ENCODE data around the gene ZNF524. TPM values are rescaled to one million over a fixed set of nuclear protein-coding genes. Genes with fewer than 3 reads are reported as not detected.

ZNF524 gene
- polyA plus RNA-seq, 1 experiment: 7.8 TPM

GRCh38 chr19:55553217-55554182, 46.6 kb upstream of the ZNF524 start:
- no peaks in the 10 kb centered on the region for H3K36me3 ChIP-seq (ENCODE audit: control insufficient read depth, insufficient read depth, low read length)
- no peaks in the 10 kb centered on the region for H3K27me3 ChIP-seq (ENCODE audit: control insufficient read depth, insufficient read depth, low read length)
- POLR2A ChIA-PET: no interaction called here
- no peak for DNase-seq (ENCODE audit: low read depth)
- CTCF ChIA-PET: interaction anchor here (0.5 to 1.5 kb wide), 4 partner anchors 23 to 587 kb away, joined by 3 read pairs; no protein-coding TSS in a partner anchor
- no peak for TF ChIP-seq CTCF (IDR thresholded peaks at IDR 0.05; ENCODE audit: insufficient read depth, low read depth, low read length)
- H3K4me3 ChIP-seq (ENCODE audit: low read depth, low read length): no peak overlapping the region

GRCh38 chr19:55554302-55554701, 45.8 kb upstream of the ZNF524 start:
- no peaks in the 10 kb centered on the region for H3K27me3 ChIP-seq (ENCODE audit: control insufficient read depth, insufficient read depth, low read length)
- CTCF ChIA-PET: interaction anchor here (0.9 kb wide), 1 partner anchor 34 kb away, joined by 3 read pairs; no protein-coding TSS in a partner anchor
- no peak overlapping the region for H3K4me3 ChIP-seq (ENCODE audit: low read depth, low read length)
- POLR2A ChIA-PET: no interaction called here
- no peak for DNase-seq (ENCODE audit: low read depth)
- no peak for TF ChIP-seq CTCF (IDR thresholded peaks at IDR 0.05; ENCODE audit: insufficient read depth, low read depth, low read length)
- H3K36me3 ChIP-seq (ENCODE audit: control insufficient read depth, insufficient read depth, low read length): no peaks in the 10 kb centered on the region

GRCh38 chr19:55554741-55555152, 45.3 kb upstream of the ZNF524 start:
- Histone ChIP-seq H3K36me3 (ENCODE audit: control insufficient read depth, insufficient read depth, low read length) (no peaks in the 10 kb centered on the region), H3K4me3 (ENCODE audit: low read depth, low read length) (no peak overlapping the region), H3K27me3 (ENCODE audit: control insufficient read depth, insufficient read depth, low read length) (no peaks in the 10 kb centered on the region)
- CTCF ChIA-PET: no interaction called here
- no peak for DNase-seq (ENCODE audit: low read depth)
- no peak for TF ChIP-seq CTCF (IDR thresholded peaks at IDR 0.05; ENCODE audit: insufficient read depth, low read depth, low read length)
- POLR2A ChIA-PET: no interaction called here

GRCh38 chr19:55559684-55560083, 40.4 kb upstream of the ZNF524 start:
- CTCF ChIA-PET: interaction anchor here (0.7 kb wide), 1 partner anchor 14 kb away, joined by 3 read pairs; no protein-coding TSS in a partner anchor
- DNase-seq (ENCODE audit: low read depth): no peak
- no peak for TF ChIP-seq CTCF (IDR thresholded peaks at IDR 0.05; ENCODE audit: insufficient read depth, low read depth, low read length)
- H3K27me3 ChIP-seq (ENCODE audit: control insufficient read depth, insufficient read depth, low read length): peaks cover 5% of the 10 kb centered on the region; the same call in 1 of the 2 replicates
- POLR2A ChIA-PET: no interaction called here
- no peaks in the 10 kb centered on the region for H3K36me3 ChIP-seq (ENCODE audit: control insufficient read depth, insufficient read depth, low read length)
- no peak overlapping the region for H3K4me3 ChIP-seq (ENCODE audit: low read depth, low read length)

GRCh38 chr19:55563261-55563690, 36.8 kb upstream of the ZNF524 start:
- Histone ChIP-seq H3K36me3 (ENCODE audit: control insufficient read depth, insufficient read depth, low read length) (no peaks in the 10 kb centered on the region), H3K27me3 (ENCODE audit: control insufficient read depth, insufficient read depth, low read length) (peaks cover 6% of the 10 kb centered on the region; the same call in 1 of the 2 replicates), H3K4me3 (ENCODE audit: low read depth, low read length) (no peak overlapping the region)
- POLR2A ChIA-PET: no interaction called here
- CTCF ChIA-PET: interaction anchor here (1.0 kb wide), 1 partner anchor 15 kb away, joined by 3 read pairs; no protein-coding TSS in a partner anchor
- no peak for DNase-seq (ENCODE audit: low read depth)
- no peak for TF ChIP-seq CTCF (IDR thresholded peaks at IDR 0.05; ENCODE audit: insufficient read depth, low read depth, low read length)
